ENCODE results near the gene DEPDC5. TPM values are rescaled to one million over a fixed set of nuclear protein-coding genes. Genes with fewer than 3 reads are reported as not detected.

The DEPDC5 gene
- polyA plus RNA-seq, 1 experiment = 14.3 TPM

GRCh38 chr22:31922534-31922933, 168.7 kb downstream of the DEPDC5 start:
- Histone ChIP-seq H3K4me3 (ENCODE audit: low read depth, low read length) (no peak overlapping the region), H3K27ac (ENCODE audit: low read depth, low read length) (no peak overlapping the region), H3K9me3 (ENCODE audit: control insufficient read depth, insufficient read depth, low read length) (no peaks in the 10 kb centered on the region), H3K27me3 (ENCODE audit: control insufficient read depth, insufficient read depth, low read length) (peaks cover 10% of the 10 kb centered on the region)
- no peak for TF ChIP-seq CTCF (IDR thresholded peaks at IDR 0.05; ENCODE audit: low read depth, low read length)
- ChIA-PET CTCF (no interaction called here), POLR2A (interaction anchor here (0.5 kb wide), 1 partner anchor 217 kb away, joined by 7 read pairs; no protein-coding TSS in a partner anchor)
- no peak for DNase-seq (ENCODE audit: low read depth, low spot score)

GRCh38 chr22:31923136-31923535, 169.3 kb downstream of the DEPDC5 start:
- CTCF ChIA-PET = no interaction called here
- no peak for DNase-seq (ENCODE audit: low read depth, low spot score)
- POLR2A ChIA-PET = no interaction called here
- no peak for TF ChIP-seq CTCF (IDR thresholded peaks at IDR 0.05; ENCODE audit: low read depth, low read length)
- Histone ChIP-seq H3K27me3 (ENCODE audit: control insufficient read depth, insufficient read depth, low read length) (peaks cover 10% of the 10 kb centered on the region), H3K4me3 (ENCODE audit: low read depth, low read length) (no peak overlapping the region), H3K9me3 (ENCODE audit: control insufficient read depth, insufficient read depth, low read length) (no peaks in the 10 kb centered on the region), H3K27ac (ENCODE audit: low read depth, low read length) (no peak overlapping the region)

- no peak overlapping the region for H3K27ac ChIP-seq (ENCODE audit: low read depth, low read length)
- H3K9me3 ChIP-seq (ENCODE audit: control insufficient read depth, insufficient read depth, low read length) = no peaks in the 10 kb centered on the region
- H3K27me3 ChIP-seq (ENCODE audit: control insufficient read depth, insufficient read depth, low read length) = peaks cover 9% of the 10 kb centered on the region
- CTCF ChIA-PET = no interaction called here
- no peak for DNase-seq (ENCODE audit: low read depth, low spot score)
- no peak overlapping the region for H3K4me3 ChIP-seq (ENCODE audit: low read depth, low read length)
- POLR2A ChIA-PET = no interaction called here
- TF ChIP-seq CTCF (IDR thresholded peaks at IDR 0.05; ENCODE audit: low read depth, low read length) = no peak
Observed at GRCh38 chr22:31923747-31924146, 169.9 kb downstream of the DEPDC5 start.

GRCh38 chr22:31925056-31925455, 171.2 kb downstream of the DEPDC5 start:
- no peaks in the 10 kb centered on the region for H3K9me3 ChIP-seq (ENCODE audit: control insufficient read depth, insufficient read depth, low read length)
- POLR2A ChIA-PET = no interaction called here
- H3K27me3 ChIP-seq (ENCODE audit: control insufficient read depth, insufficient read depth, low read length) = peaks cover 12% of the 10 kb centered on the region
- H3K4me3 ChIP-seq (ENCODE audit: low read depth, low read length) = no peak overlapping the region
- no peak for TF ChIP-seq CTCF (IDR thresholded peaks at IDR 0.05; ENCODE audit: low read depth, low read length)
- no peak overlapping the region for H3K27ac ChIP-seq (ENCODE audit: low read depth, low read length)
- CTCF ChIA-PET = no interaction called here
- no peak for DNase-seq (ENCODE audit: low read depth, low spot score)

DNA sequence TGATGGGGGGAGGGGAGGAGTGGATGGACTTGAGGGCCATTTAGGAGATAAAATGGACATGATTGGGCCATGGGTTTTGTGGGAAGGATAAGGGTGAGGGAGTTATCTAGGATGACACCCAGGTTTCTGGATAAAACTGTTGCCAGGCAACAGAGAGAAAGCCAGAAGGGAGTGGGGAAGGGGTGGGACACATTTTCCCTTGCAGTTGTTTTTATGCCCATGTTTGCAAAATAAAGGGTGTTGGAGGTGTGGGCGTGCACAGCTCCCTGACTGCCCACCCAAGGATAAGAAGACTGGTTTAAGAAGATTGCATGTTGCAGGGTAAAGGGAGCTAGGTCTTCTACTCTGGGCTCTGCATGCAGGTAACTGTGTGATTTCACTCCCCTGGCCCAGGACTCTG, 172.2 kb downstream of the DEPDC5 start:
- no peak for TF ChIP-seq CTCF (IDR thresholded peaks at IDR 0.05; ENCODE audit: low read depth, low read length)
- H3K9me3 ChIP-seq (ENCODE audit: control insufficient read depth, insufficient read depth, low read length) = no peaks in the 10 kb centered on the region
- ChIA-PET CTCF (no interaction called here), POLR2A (no interaction called here)
- peaks cover 12% of the 10 kb centered on the region for H3K27me3 ChIP-seq (ENCODE audit: control insufficient read depth, insufficient read depth, low read length)
- no peak for DNase-seq (ENCODE audit: low read depth, low spot score)
- H3K27ac ChIP-seq (ENCODE audit: low read depth, low read length) = no peak overlapping the region
- H3K4me3 ChIP-seq (ENCODE audit: low read depth, low read length) = no peak overlapping the region

All from AG04450 (cell line).